GM12892 (cell line): ENCODE data around the gene RHEBL1.

ENCODE experiments used
- POLR2A ChIP-seq: IDR thresholded peaks from 2 replicates; pipeline ENCODE4 v1.6.1; 2011; ENCODE audit warnings: low read depth, low read length, control low read depth
- POLR2AphosphoS5 ChIP-seq: IDR thresholded peaks from 2 replicates; pipeline ENCODE4 v1.6.1; 2011; ENCODE audit warnings: low read depth, low read length, control low read depth
- TAF1 ChIP-seq: IDR thresholded peaks from 2 replicates; pipeline ENCODE4 v1.6.1; 2011; ENCODE audit warnings: low read depth, mild to moderate bottlenecking, control low read depth, low read length, borderline replicate concordance

- TF ChIP-seq POLR2A (no peak), POLR2AphosphoS5 (no peak), TAF1 (no peak)
These were observed 24.6 kb upstream of the RHEBL1 start, which contains the start of gene DHH for GRCh38 chr12:49094160-49094974.
